Endothelial cell of umbilical vein (primary cell): Measurements from ENCODE around the gene ACER1. TPM values are rescaled to one million over a fixed set of nuclear protein-coding genes. Genes with fewer than 3 reads are reported as not detected.

Source experiments
- BruUV-seq: library from RNA; stranded (reverse); fragments of 400-500 nt; replicated peaks from 2 replicates; lab custom pipeline; 2021; lab: Mats Ljungman, UMichigan
- CTCF ChIA-PET: fragments of 300-600, 350-600 bp; sonication (Branson Sonifier 250); formaldehyde crosslinking; loops from one replicate; lab custom pipeline; 2021; ENCODE audit warnings: antibody characterized with exemption, inconsistent platforms; lab: Charles Lee
- POLR2A ChIA-PET: fragments of 300-600, 350-600 bp; sonication (Branson Sonifier 250); formaldehyde crosslinking; loops from one replicate; lab custom pipeline; 2021; ENCODE audit warnings: antibody characterized with exemption, inconsistent platforms; lab: Charles Lee
- DNase-seq: peaks from one replicate; pipeline ENCODE4 v3.0.0-alpha.2; 2011; ENCODE audit warnings: low read depth, low spot score
- FAIRE-seq: peaks from 2 replicates; lab custom pipeline; 2011; peaks lifted over from hg19 to GRCh38; lab: Jason Lieb, UNC
- H2AFZ ChIP-seq: 2 replicates; pipeline ENCODE4 v1.6.0; 2012; ENCODE audit warnings: low read depth, low read length, control low read depth, inconsistent platforms
- H3K27ac ChIP-seq: 2 replicates; pipeline ENCODE4 v1.5.1; 2011; ENCODE audit warnings: low read depth, mild to moderate bottlenecking, control low read depth, low read length, moderate library complexity; ENCODE audit not compliant: insufficient read depth
- H3K27me3 ChIP-seq, 2 experiments: 2 replicates each; pipeline versions ENCODE4 v1.6.0 to v1.6.1; 2011; ENCODE audit warnings: low read length in 2 of 2, mixed read lengths in 1 of 2; ENCODE audit not compliant: control insufficient read depth in 2 of 2, insufficient read depth in 2 of 2
- H3K36me3 ChIP-seq, 2 experiments: 2 replicates in 1 of 2; 3 replicates in 1 of 2; pipeline ENCODE4 v1.5.1; 2011; ENCODE audit warnings: low read length in 2 of 2, mild to moderate bottlenecking in 1 of 2, moderate library complexity in 1 of 2; ENCODE audit not compliant: control insufficient read depth in 2 of 2, insufficient read depth in 2 of 2; ENCODE audit errors: extremely low read depth in 1 of 2
- H3K4me1 ChIP-seq: 3 replicates; pipeline ENCODE4 v1.5.1; 2011; ENCODE audit warnings: mild to moderate bottlenecking, low read length; ENCODE audit not compliant: control insufficient read depth, insufficient read depth; ENCODE audit errors: extremely low read depth
- H3K4me2 ChIP-seq: 2 replicates; pipeline ENCODE4 v1.6.1; 2011; ENCODE audit warnings: low read length, control low read depth, mixed read lengths; ENCODE audit not compliant: insufficient read depth
- H3K4me3 ChIP-seq, 3 experiments: fragments of 200-600 bp in 1 of 3; sonication (generic), shearing (Covaris generic) in 1 of 3; replicated peaks in 1 of 3; 2 replicates each; pipeline ENCODE4 v1.5.1; 2011 to 2016; ENCODE audit warnings: control low read depth in 3 of 3, low read length in 3 of 3, mild to moderate bottlenecking in 2 of 3, inconsistent platforms in 1 of 3, low read depth in 1 of 3, moderate library complexity in 1 of 3; ENCODE audit not compliant: insufficient read depth in 1 of 3
- H3K79me2 ChIP-seq: 2 replicates; pipeline ENCODE4 v1.6.0; 2012; ENCODE audit warnings: low read length, inconsistent platforms; ENCODE audit not compliant: control insufficient read depth, insufficient read depth
- H3K9ac ChIP-seq: replicated peaks from 2 replicates; pipeline ENCODE3; 2011; ENCODE audit warnings: low read length, control low read depth; ENCODE audit not compliant: insufficient read depth; ENCODE audit errors: extremely low read depth
- H3K9me1 ChIP-seq: replicated peaks from 3 replicates; pipeline ENCODE4 v1.6.0; 2011; ENCODE audit warnings: mild to moderate bottlenecking, low read length; ENCODE audit not compliant: control insufficient read depth, insufficient read depth; ENCODE audit errors: extremely low read depth
- H3K9me3 ChIP-seq: replicated peaks from 2 replicates; pipeline ENCODE4 v1.5.1; 2012; ENCODE audit warnings: low read length, inconsistent platforms; ENCODE audit not compliant: control insufficient read depth, insufficient read depth
- H4K20me1 ChIP-seq: replicated peaks from 2 replicates; pipeline ENCODE3; 2011; ENCODE audit warnings: mild to moderate bottlenecking, low read length; ENCODE audit not compliant: control insufficient read depth, insufficient read depth; ENCODE audit errors: extremely low read depth
- CTCF ChIP-seq, 2 donors: IDR thresholded peaks; 1 replicate in 1 of 2; 2 replicates in 1 of 2; pipeline ENCODE4 v1.5.1; 2011; ENCODE audit warnings: low read length in 2 of 2, mild to moderate bottlenecking in 2 of 2, moderate library complexity in 2 of 2, control low read depth in 1 of 2, inconsistent platforms in 1 of 2, low read depth in 1 of 2; ENCODE audit not compliant: insufficient read depth in 1 of 2; ENCODE audit errors: extremely low read depth in 1 of 2
- EZH2 ChIP-seq: IDR thresholded peaks from 2 replicates; pipeline ENCODE4 v1.6.1; 2012; ENCODE audit warnings: borderline replicate concordance, low read depth, mild to moderate bottlenecking, moderate library complexity, low read length, inconsistent platforms; ENCODE audit not compliant: severe bottlenecking
- FOS ChIP-seq: IDR thresholded peaks from 2 replicates; pipeline ENCODE4 v1.6.1; 2011; ENCODE audit warnings: mild to moderate bottlenecking, low read length, moderate library complexity, borderline replicate concordance; ENCODE audit not compliant: insufficient read depth
- GATA2 ChIP-seq: IDR thresholded peaks from 2 replicates; pipeline ENCODE4 v1.7.0; 2011; ENCODE audit warnings: low read depth, mild to moderate bottlenecking, moderate library complexity, mixed read lengths, low read length; ENCODE audit not compliant: insufficient read length, insufficient read depth
- JUN ChIP-seq: IDR thresholded peaks from 2 replicates; pipeline ENCODE4 v1.6.1; 2011; ENCODE audit warnings: borderline replicate concordance, low read depth; ENCODE audit not compliant: insufficient read length, insufficient read depth
- MAX ChIP-seq: IDR thresholded peaks from 2 replicates; pipeline ENCODE4 v1.6.1; 2011; ENCODE audit not compliant: insufficient read depth, insufficient read length
- MYC ChIP-seq: IDR thresholded peaks from one replicate; pipeline ENCODE4 v1.6.1; 2011; ENCODE audit warnings: mild to moderate bottlenecking, low read depth, low read length
- POLR2A ChIP-seq: IDR thresholded peaks from 2 replicates; pipeline ENCODE4 v1.6.1; 2012; ENCODE audit warnings: low read depth, mild to moderate bottlenecking, control low read depth, low read length
- POLR2AphosphoS5 ChIP-seq: IDR thresholded peaks from 2 replicates; pipeline ENCODE4 v1.6.1; 2012; ENCODE audit warnings: low read depth, mild to moderate bottlenecking, control low read depth, low read length, moderate library complexity; ENCODE audit not compliant: insufficient read depth
- dilution Hi-C: fragments of 300-500 bp; cut with MboI; formaldehyde crosslinking; loops from one replicate; pipeline ENCODE4 v1.15.0; 2019; ENCODE audit warnings: low sequenced_read_pairs; ENCODE audit not compliant: extremely low pct_ligation_motif_present
- intact Hi-C: fragments of 100-400 bp; cut with micrococcal nuclease; formaldehyde crosslinking; loops from one replicate; pipeline ENCODE4 v1.10.0; 2022
- polyA plus RNA-seq, 4 experiments: library from polyadenylated mRNA; depleted of rRNA in 3 of 4; stranded (reverse) in 3 of 4; unstranded in 1 of 4; fragments of >200 nt; gene quantifications; 2 replicates each; pipeline versions ENCODE4 v1.2.1 to v1.2.3, GENCODE V29; 2011 to 2012; ENCODE audit warnings: missing spikeins in 1 of 4
- total RNA-seq: library from RNA; stranded (reverse); gene quantifications from 2 replicates; pipeline ENCODE4 v1.2.3, GENCODE V29; 2021

The ACER1 gene
- total and polyA plus RNA-seq, 2 donors (not counting 3 experiments of a cell fraction or from before 2014, with no cell fraction given), result 0.04 TPM; not detected in 1

GRCh38 chr19:6326815-6327214 lies 6.6 kb downstream of the ACER1 start:
- Histone ChIP-seq H3K27ac (no peak overlapping the region), H3K4me2 (no peak overlapping the region), H3K9me3 (no peaks in the 10 kb centered on the region), H3K4me3 (no peak overlapping the region), H2AFZ (no peak overlapping the region), H3K4me1 (no peaks in the 10 kb centered on the region), H3K27me3 (peaks cover 0 to 2% of the 10 kb centered on the region in 2 experiments), H3K79me2 (no peaks in the 10 kb centered on the region), H3K9ac (no peak overlapping the region), H3K9me1 (no peaks in the 10 kb centered on the region), H3K36me3 (no peaks in the 10 kb centered on the region), H4K20me1 (no peaks in the 10 kb centered on the region)
- no TSS peak for BruUV-seq
- dilution Hi-C loops (no loop called here), intact Hi-C loops (no loop called here)
- CTCF ChIA-PET, result interaction anchor here (0.6 to 1.8 kb wide), 4 partner anchors 11 to 304 kb away, joined by 3 to 6 read pairs (median 4); no protein-coding TSS in a partner anchor
- POLR2A ChIA-PET, result no interaction called here
- FAIRE-seq, result no peak
- DNase-seq, result no peak
- TF ChIP-seq MAX, result no peak
- no peak for TF ChIP-seq POLR2A
- no peak for TF ChIP-seq CTCF (IDR thresholded peaks at IDR 0.05; ENCODE audit: extremely low read depth in 1 of 2, insufficient read depth in 1 of 2, low read depth in 1 of 2, low read length in 2 of 2)
- no peak for TF ChIP-seq MYC
- TF ChIP-seq EZH2, result no peak
- no peak for TF ChIP-seq FOS
- TF ChIP-seq GATA2, result no peak
- TF ChIP-seq POLR2AphosphoS5, result no peak
- no peak for TF ChIP-seq JUN
